ENCODE results near the gene FADS1. TPM values are rescaled to one million over a fixed set of nuclear protein-coding genes. Genes with fewer than 3 reads are reported as not detected.

The FADS1 gene
- total RNA-seq, 4 donors from 2014 or later: 2.2 to 13.8 (median 3.7) TPM

DNA sequence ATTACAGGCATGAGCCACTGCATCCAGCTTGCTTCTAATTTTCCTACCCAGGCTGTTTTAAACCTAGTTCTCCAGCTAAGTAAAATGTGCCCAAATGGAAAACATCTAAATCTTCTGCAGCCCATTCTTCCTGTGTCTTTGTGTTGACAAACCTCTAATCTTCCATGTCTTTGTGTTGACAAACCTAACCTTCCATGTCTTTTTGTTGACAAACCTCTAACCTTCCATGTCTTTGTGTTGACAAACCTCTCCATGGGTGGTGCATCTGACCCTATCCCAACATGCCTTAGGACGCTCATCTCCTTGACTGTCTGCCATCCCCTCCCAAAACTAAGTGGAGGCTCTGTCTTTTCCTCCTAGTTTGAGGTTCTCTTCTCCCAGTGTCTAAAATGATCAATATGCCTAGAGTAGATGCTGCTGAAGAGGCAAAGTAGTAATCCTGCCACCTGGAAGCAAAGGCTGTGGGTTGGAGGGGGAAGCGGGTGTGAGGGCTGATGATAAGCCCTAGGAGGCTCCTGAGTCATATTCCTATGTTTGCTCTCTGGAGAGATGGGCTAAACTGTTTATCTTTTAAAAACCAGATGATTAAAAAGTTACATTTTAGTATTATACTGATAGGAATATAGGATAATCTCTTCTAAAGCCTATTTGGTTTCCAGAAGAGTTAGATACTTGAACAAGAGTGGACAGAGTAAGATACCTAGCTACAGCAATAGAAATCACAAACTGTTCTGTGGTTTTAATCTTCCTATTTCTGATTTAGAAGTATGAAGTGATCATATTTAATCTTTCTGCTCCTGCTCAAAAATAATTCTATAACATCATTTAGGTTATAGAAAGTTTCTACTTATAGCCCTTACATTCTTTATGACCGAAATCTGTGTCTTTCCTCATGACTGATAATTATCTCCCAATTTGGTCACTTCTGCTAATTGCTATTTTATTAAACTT lies 16.2 kb downstream of the FADS1 start:
- 83 to 88% methylated on average over 3 of the region's 3 CpGs for WGBS, 2 donors (ENCODE audit: low coverage in 1 of 2)
- H3K9me3 ChIP-seq: no peaks in the 10 kb centered on the region
- TF ChIP-seq POLR2AphosphoS5 (IDR thresholded peaks at IDR 0.05): no peak
- TF ChIP-seq EP300 (IDR thresholded peaks at IDR 0.05; ENCODE audit: low read depth): no peak
- TF ChIP-seq, protein P1, sequence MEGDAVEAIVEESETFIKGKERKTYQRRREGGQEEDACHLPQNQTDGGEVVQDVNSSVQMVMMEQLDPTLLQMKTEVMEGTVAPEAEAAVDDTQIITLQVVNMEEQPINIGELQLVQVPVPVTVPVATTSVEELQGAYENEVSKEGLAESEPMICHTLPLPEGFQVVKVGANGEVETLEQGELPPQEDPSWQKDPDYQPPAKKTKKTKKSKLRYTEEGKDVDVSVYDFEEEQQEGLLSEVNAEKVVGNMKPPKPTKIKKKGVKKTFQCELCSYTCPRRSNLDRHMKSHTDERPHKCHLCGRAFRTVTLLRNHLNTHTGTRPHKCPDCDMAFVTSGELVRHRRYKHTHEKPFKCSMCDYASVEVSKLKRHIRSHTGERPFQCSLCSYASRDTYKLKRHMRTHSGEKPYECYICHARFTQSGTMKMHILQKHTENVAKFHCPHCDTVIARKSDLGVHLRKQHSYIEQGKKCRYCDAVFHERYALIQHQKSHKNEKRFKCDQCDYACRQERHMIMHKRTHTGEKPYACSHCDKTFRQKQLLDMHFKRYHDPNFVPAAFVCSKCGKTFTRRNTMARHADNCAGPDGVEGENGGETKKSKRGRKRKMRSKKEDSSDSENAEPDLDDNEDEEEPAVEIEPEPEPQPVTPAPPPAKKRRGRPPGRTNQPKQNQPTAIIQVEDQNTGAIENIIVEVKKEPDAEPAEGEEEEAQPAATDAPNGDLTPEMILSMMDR (IDR thresholded peaks at IDR 0.05): no peak
- TF ChIP-seq POLR2A (IDR thresholded peaks at IDR 0.05): no peak
- no peak for DNase-seq
- H3K27me3 ChIP-seq: no peaks in the 10 kb centered on the region
- in situ Hi-C loops (cut with MboI; ENCODE audit: low pct_ligation_motif_present in 1 of 4, low pct_unique_long_range_greater_than_20kb in 1 of 4, low sequenced_read_pairs in 3 of 4) (no loop called here), intact Hi-C loops (cut with DNase I; ENCODE audit: low total_unique reads) (no loop called here)
- no peaks in the 10 kb centered on the region for H3K36me3 ChIP-seq
- H3K27ac ChIP-seq: no peak overlapping the region
- peaks cover 0 to 3% (median 0%) of the 10 kb centered on the region in 4 donors for H3K4me1 ChIP-seq
- no peak overlapping the region for H3K4me3 ChIP-seq

DNA sequence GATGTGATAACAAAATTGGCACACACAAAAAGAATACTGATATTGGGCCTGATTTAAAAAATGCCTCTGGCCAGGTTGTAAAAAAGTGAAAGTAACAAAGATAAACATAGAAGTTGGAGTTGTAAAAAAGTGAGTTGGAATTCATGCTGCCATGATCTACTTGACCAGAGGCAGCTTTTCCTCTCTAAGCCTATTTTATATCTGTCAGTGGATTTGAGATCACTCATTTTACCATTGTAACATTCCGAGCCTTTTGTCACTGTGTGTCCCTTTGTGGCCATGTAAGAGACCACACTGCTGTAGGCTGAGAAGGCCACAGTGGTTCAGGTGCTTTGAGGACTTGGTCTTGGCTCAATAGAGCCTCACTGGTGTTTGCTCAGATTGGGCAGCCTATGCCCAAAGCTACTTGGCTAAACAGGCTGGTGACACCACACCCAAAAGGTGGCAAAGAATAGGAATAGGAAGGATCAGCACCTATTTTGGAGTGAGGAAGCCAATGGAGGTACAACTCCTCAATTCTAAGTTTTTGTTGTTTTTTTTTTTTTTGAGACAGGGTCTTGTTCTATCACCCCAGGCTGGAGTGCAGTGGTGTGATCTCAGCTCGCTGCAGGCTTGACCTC lies 17.0 kb downstream of the FADS1 start:
- no peak for TF ChIP-seq EP300 (IDR thresholded peaks at IDR 0.05; ENCODE audit: low read depth)
- TF ChIP-seq, protein P1 (IDR thresholded peaks at IDR 0.05): no peak
- TF ChIP-seq POLR2A (IDR thresholded peaks at IDR 0.05): no peak
- TF ChIP-seq POLR2AphosphoS5 (IDR thresholded peaks at IDR 0.05): no peak
- 93 to 100% methylated on average over 1 to 2 of the region's 2 CpGs for WGBS, 2 donors (ENCODE audit: low coverage in 1 of 2)
- H3K4me3 ChIP-seq: no peak overlapping the region
- H3K9me3 ChIP-seq: no peaks in the 10 kb centered on the region
- H3K27me3 ChIP-seq: no peaks in the 10 kb centered on the region
- intact Hi-C loops (cut with DNase I; ENCODE audit: low total_unique reads): loop anchor here (10.0 kb wide), 1 partner anchor 285 kb away; no protein-coding TSS in a partner anchor
- in situ Hi-C loops (cut with MboI; ENCODE audit: low pct_ligation_motif_present in 1 of 4, low pct_unique_long_range_greater_than_20kb in 1 of 4, low sequenced_read_pairs in 3 of 4): loop anchor here in 3 of 4 donors (10.0 to 25.0 kb wide), 3 partner anchors 155 to 313 kb away; partner anchors contain the start of genes INCENP (in 2 of the 3) and BEST1 (in 1 of the 3)
- no peak for DNase-seq
- no peak overlapping the region for H3K27ac ChIP-seq
- H3K4me1 ChIP-seq: peaks cover 0 to 3% (median 0%) of the 10 kb centered on the region in 4 donors
- no peaks in the 10 kb centered on the region for H3K36me3 ChIP-seq

DNA sequence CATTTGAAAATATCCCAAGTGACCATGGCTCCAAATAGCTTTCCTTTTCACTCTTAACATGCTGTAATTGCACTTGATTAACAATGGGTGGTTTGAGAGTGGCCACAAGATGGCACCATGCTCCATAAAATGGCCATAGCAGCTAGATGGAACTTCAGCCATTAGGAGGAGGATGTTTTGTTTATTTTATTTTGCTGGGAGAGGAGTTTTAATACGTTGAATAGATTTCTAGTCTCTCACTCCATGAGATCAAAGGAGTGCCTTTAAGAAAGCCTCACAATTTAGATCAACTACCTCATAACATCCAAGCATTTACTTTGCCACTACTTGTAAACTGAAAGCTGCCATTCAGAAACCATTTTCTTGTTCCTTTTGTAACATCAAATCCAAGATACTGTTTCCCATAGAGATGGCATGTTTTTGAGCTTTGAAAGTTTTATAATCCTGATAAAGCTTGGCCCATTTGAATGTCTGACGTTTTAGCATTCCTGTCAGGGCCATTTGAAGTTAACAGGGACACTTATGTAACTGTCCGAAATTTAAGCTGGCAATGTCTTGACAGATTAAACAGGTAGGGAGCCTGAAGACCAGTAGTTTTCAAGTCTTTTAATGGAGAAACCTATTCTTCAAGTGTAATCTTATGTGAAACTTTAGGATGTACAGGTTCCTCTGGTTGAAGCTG lies 19.4 kb downstream of the FADS1 start:
- peaks cover 0 to 15% (median 10%) of the 10 kb centered on the region in 4 donors for H3K4me1 ChIP-seq
- DNase-seq: peak; percentile 83
- TF ChIP-seq EP300 (IDR thresholded peaks at IDR 0.05; ENCODE audit: low read depth): no peak
- TF ChIP-seq, protein P1 (IDR thresholded peaks at IDR 0.05): peak; percentile 73 to 90 (median 80)
- no peak for TF ChIP-seq POLR2AphosphoS5 (IDR thresholded peaks at IDR 0.05)
- intact Hi-C loops (cut with DNase I; ENCODE audit: low total_unique reads) (loop anchor here (10.0 kb wide), 1 partner anchor 287 kb away; no protein-coding TSS in a partner anchor), in situ Hi-C loops (cut with MboI; ENCODE audit: low pct_ligation_motif_present in 1 of 4, low pct_unique_long_range_greater_than_20kb in 1 of 4, low sequenced_read_pairs in 3 of 4) (loop anchor here in 3 of 4 donors (10.0 to 25.0 kb wide), 3 partner anchors 157 to 315 kb away; partner anchors contain the start of genes INCENP (in 2 of the 3) and BEST1 (in 1 of the 3))
- no peaks in the 10 kb centered on the region for H3K27me3 ChIP-seq
- WGBS, 2 donors (ENCODE audit: low coverage in 1 of 2): 53 to 79% methylated on average over 2 to 3 of the region's 3 CpGs
- no peaks in the 10 kb centered on the region for H3K36me3 ChIP-seq
- peak overlapping the region in 2 of 4 donors; percentile 17 to 34 for H3K27ac ChIP-seq
- H3K9me3 ChIP-seq: no peaks in the 10 kb centered on the region
- H3K4me3 ChIP-seq: no peak overlapping the region
